HepG2 (cell line): ENCODE data around the gene CABLES2. TPM values are rescaled to one million over a fixed set of nuclear protein-coding genes. Genes with fewer than 3 reads are reported as not detected.

Experiments used
- ATAC-seq: fragments of 200-7000 bp; cut with Tn5 transposase; 3 replicates; pipeline ENCODE4 v1.9.1; 2020; ENCODE audit warnings: mild to moderate bottlenecking, moderate library complexity
- BruUV-seq: library from RNA; stranded (reverse); fragments of 400-500 nt; replicated peaks from 2 replicates; lab custom pipeline; 2021; lab: Mats Ljungman, UMichigan
- CTCF ChIA-PET: fragments of 300-600 bp; formaldehyde crosslinking; extraction: SDS; loops from one replicate; lab custom pipeline; 2021; ENCODE audit warnings: low total read pairs, inconsistent platforms, low intra/inter-chr PET ratio; lab: Yijun Ruan, JAX
- POLR2A ChIA-PET: fragments of 350-600 bp; sonication (Branson Sonifier 250); formaldehyde crosslinking; loops from one replicate; lab custom pipeline; 2020; ENCODE audit warnings: antibody characterized with exemption, inconsistent platforms; lab: Yijun Ruan, JAX
- DNase-seq: peaks from one replicate; pipeline ENCODE4 v3.0.0-alpha.2; 2015; ENCODE audit warnings: low spot score
- FAIRE-seq: peaks from 3 replicates; lab custom pipeline; 2011; peaks lifted over from hg19 to GRCh38; lab: Jason Lieb, UNC
- H2AFZ ChIP-seq: one replicate; pipeline ENCODE4 v1.6.1; 2011; ENCODE audit warnings: low read length, inconsistent platforms
- H3K27ac ChIP-seq: fragments of 300-600 bp; 3 replicates; pipeline ENCODE4 v1.8.0; 2011; ENCODE audit warnings: mixed run types, mild to moderate bottlenecking, mixed read lengths, low read length, inconsistent platforms; ENCODE audit not compliant: insufficient read depth; ENCODE audit errors: extremely low read length
- H3K27me3 ChIP-seq, 2 experiments: fragments of 200-600 bp in 1 of 2; 2 replicates in 1 of 2; 3 replicates in 1 of 2; pipeline versions ENCODE4 v1.6.0 to v1.8.0; 2011; ENCODE audit warnings: low read length in 2 of 2, mild to moderate bottlenecking in 2 of 2, moderate library complexity in 2 of 2, inconsistent platforms in 1 of 2; ENCODE audit not compliant: insufficient read depth in 2 of 2, control insufficient read depth in 1 of 2
- H3K36me3 ChIP-seq, 2 experiments: fragments of 200-600 bp in 1 of 2; replicated peaks in 1 of 2; 2 replicates in 1 of 2; 3 replicates in 1 of 2; pipeline versions ENCODE4 v1.5.1 to v1.8.0; 2011; ENCODE audit warnings: low read length in 2 of 2, inconsistent platforms in 1 of 2; ENCODE audit not compliant: insufficient read depth in 2 of 2, control insufficient read depth in 1 of 2
- H3K4me1 ChIP-seq: 2 replicates; pipeline ENCODE4 v1.5.1; 2012; ENCODE audit warnings: low read length, inconsistent platforms; ENCODE audit not compliant: insufficient read depth
- H3K4me2 ChIP-seq: 2 replicates; pipeline ENCODE4 v1.6.0; 2011; ENCODE audit warnings: low read depth, low read length, inconsistent platforms
- H3K4me3 ChIP-seq, 3 experiments: fragments of 200-600 bp in 1 of 3; sonication (generic), shearing (Covaris generic) in 1 of 3; replicated peaks in 1 of 3; 2 replicates each; pipeline ENCODE4 v1.5.1; 2011 to 2016; ENCODE audit warnings: low read length in 3 of 3, inconsistent platforms in 2 of 3, low read depth in 2 of 3, mild to moderate bottlenecking in 2 of 3, control low read depth in 1 of 3, mixed read lengths in 1 of 3; ENCODE audit not compliant: insufficient read depth in 1 of 3
- H3K79me2 ChIP-seq: one replicate; pipeline ENCODE4 v1.6.1; 2011; ENCODE audit warnings: low read length, inconsistent platforms; ENCODE audit not compliant: insufficient read depth
- H3K9ac ChIP-seq: 2 replicates; pipeline ENCODE4 v1.6.0; 2011; ENCODE audit warnings: mild to moderate bottlenecking, low read depth, low read length, inconsistent platforms; ENCODE audit not compliant: insufficient read depth
- H3K9me3 ChIP-seq: 2 replicates; pipeline ENCODE4 v1.5.1; 2012; ENCODE audit warnings: mild to moderate bottlenecking, low read length
- H4K20me1 ChIP-seq: 2 replicates; pipeline ENCODE4 v1.6.0; 2011; ENCODE audit warnings: inconsistent platforms, mild to moderate bottlenecking, low read length, moderate library complexity; ENCODE audit not compliant: insufficient read depth
- ATF5 ChIP-seq: sonication (generic); formaldehyde crosslinking; IDR thresholded peaks from 2 replicates; pipeline ENCODE4 v1.4.0; 2020; ENCODE audit warnings: mild to moderate bottlenecking, low read depth, missing genetic modification reagents
- CREB1 ChIP-seq, 2 experiments: fragments of 450-650 bp in 1 of 2; IDR thresholded peaks; 2 replicates each; pipeline ENCODE4 v1.6.1; 2016 to 2017; ENCODE audit warnings: control low read depth in 1 of 2, mild to moderate bottlenecking in 1 of 2, missing compliant biosample characterization in 1 of 2, missing genetic modification characterization in 1 of 2
- FOXP1 ChIP-seq, 2 experiments: fragments of 450-650 bp in 1 of 2; IDR thresholded peaks; 2 replicates each; pipeline ENCODE4 v1.6.1; 2017 to 2018; ENCODE audit warnings: antibody characterized with exemption in 1 of 2
- KDM1A ChIP-seq: IDR thresholded peaks from 2 replicates; pipeline ENCODE4 v1.6.1; 2016; ENCODE audit warnings: missing compliant biosample characterization
- PCBP1 ChIP-seq: fragments of 200-400 bp; formaldehyde crosslinking; IDR thresholded peaks from 2 replicates; pipeline ENCODE4 v1.6.1; 2017; ENCODE audit warnings: mild to moderate bottlenecking, low read depth, low read length, borderline replicate concordance
- PCBP2 ChIP-seq: fragments of 200-400 bp; formaldehyde crosslinking; optimal IDR thresholded peaks from 2 replicates; pipeline ENCODE3; 2018; ENCODE audit warnings: low read length, low read depth; ENCODE audit not compliant: poor library complexity, severe bottlenecking
- REXO4 ChIP-seq: sonication (generic); formaldehyde crosslinking; IDR thresholded peaks from 2 replicates; pipeline ENCODE4 v1.8.0; 2022; ENCODE audit warnings: missing genetic modification reagents, mild to moderate bottlenecking, borderline replicate concordance
- TRIM22 ChIP-seq: fragments of 450-650 bp; IDR thresholded peaks from 2 replicates; pipeline ENCODE4 v1.6.1; 2017
- WGBS: methylation state at CpG from one replicate; pipeline ENCODE4 v1.1.6; 2017; ENCODE audit warnings: low lambda C conversion rate; 5-methylcytosine and 5-hydroxymethylcytosine counted together
- in situ Hi-C: cut with HindIII; loops from 2 replicates; pipeline ENCODE4 v1.10.0; 2017; ENCODE audit warnings: low pct_unique_long_range_greater_than_20kb; ENCODE audit not compliant: extremely low pct_ligation_motif_present
- intact Hi-C: fragments of 100-400 bp; cut with micrococcal nuclease; formaldehyde crosslinking; loops from one replicate; pipeline ENCODE4 v1.10.0; 2022; ENCODE audit not compliant: unreplicated experiment
- polyA plus RNA-seq, 8 experiments: library from polyadenylated mRNA; depleted of rRNA in 3 of 8; stranded (reverse) in 7 of 8; unstranded in 1 of 8; fragments of >200 nt; fragmentation: Illumina TruSeq in 4 of 8; extraction: Trizol in 4 of 8; gene quantifications; 2 replicates each; pipeline versions ENCODE4 v1.2.1 to v1.2.3, GENCODE V29; 2011 to 2016; ENCODE audit warnings: low read depth in 4 of 8, missing spikeins in 1 of 8, mixed read lengths in 1 of 8; ENCODE audit not compliant: insufficient read depth in 1 of 8
- total RNA-seq, 5 experiments: library from RNA; depleted of rRNA; stranded (reverse); fragments of >200 nt; fragmentation: Illumina TruSeq; extraction: Trizol; gene quantifications; 2 replicates each; pipeline ENCODE4 v1.2.3, GENCODE V29; 2016; ENCODE audit warnings: low read depth in 1 of 5
- TF ChIP-seq, protein P1 (sequence below): sonication (generic); formaldehyde crosslinking; conservative IDR thresholded peaks from 2 replicates; pipeline ENCODE4 v1.8.0; 2022; ENCODE audit warnings: missing genetic modification reagents

The CABLES2 gene
- total and polyA plus RNA-seq, 2 of the 13 experiments (the other 11 are each of a cell fraction or from before 2014, with no cell fraction given): 5.2 to 9.7 TPM

GRCh38 chr20:62451970-62452369 lies 44.9 kb upstream of the CABLES2 start:
- ChIA-PET CTCF (no interaction called here), POLR2A (no interaction called here)
- H4K20me1 ChIP-seq: no peaks in the 10 kb centered on the region; the same call in 1 of the 2 replicates
- DNase-seq: no peak
- in situ Hi-C loops: no loop called here
- FAIRE-seq: no peak
- H2AFZ ChIP-seq: no peak overlapping the region
- TF ChIP-seq PCBP1 (peak; percentile 34; the same call in 1 of the 2 replicates), CREB1 (IDR thresholded peaks at IDR 0.05) (no peak), CREB1 (CRISPR knock-in tag; IDR thresholded peaks at IDR 0.05) (no peak), PCBP2 (peak; percentile 92), KDM1A (CRISPR knock-in tag) (no peak), ATF5 (no peak), REXO4 (no peak), FOXP1 (IDR thresholded peaks at IDR 0.05) (0 out of 2 replicates have a peak, but pooled peaks have one; percentile 11), FOXP1 (CRISPR knock-in tag; IDR thresholded peaks at IDR 0.05) (no peak), TRIM22 (0 out of 2 replicates have a peak, but pooled peaks have one; percentile 78)
- TF ChIP-seq, protein P1, sequence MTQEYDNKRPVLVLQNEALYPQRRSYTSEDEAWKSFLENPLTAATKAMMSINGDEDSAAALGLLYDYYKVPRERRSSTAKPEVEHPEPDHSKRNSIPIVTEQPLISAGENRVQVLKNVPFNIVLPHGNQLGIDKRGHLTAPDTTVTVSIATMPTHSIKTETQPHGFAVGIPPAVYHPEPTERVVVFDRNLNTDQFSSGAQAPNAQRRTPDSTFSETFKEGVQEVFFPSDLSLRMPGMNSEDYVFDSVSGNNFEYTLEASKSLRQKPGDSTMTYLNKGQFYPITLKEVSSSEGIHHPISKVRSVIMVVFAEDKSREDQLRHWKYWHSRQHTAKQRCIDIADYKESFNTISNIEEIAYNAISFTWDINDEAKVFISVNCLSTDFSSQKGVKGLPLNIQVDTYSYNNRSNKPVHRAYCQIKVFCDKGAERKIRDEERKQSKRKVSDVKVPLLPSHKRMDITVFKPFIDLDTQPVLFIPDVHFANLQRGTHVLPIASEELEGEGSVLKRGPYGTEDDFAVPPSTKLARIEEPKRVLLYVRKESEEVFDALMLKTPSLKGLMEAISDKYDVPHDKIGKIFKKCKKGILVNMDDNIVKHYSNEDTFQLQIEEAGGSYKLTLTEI: no peak
- intact Hi-C loops: no loop called here
- WGBS: 79% methylated on average over 3 of the region's 3 CpGs
- ATAC-seq: no peak
- no peaks in the 10 kb centered on the region for H3K9me3 ChIP-seq
- H3K27ac ChIP-seq: no peak overlapping the region
- H3K4me1 ChIP-seq: no peaks in the 10 kb centered on the region
- H3K36me3 ChIP-seq: no peaks in the 10 kb centered on the region
- no peak overlapping the region for H3K4me2 ChIP-seq
- H3K79me2 ChIP-seq: no peaks in the 10 kb centered on the region
- no peak overlapping the region for H3K4me3 ChIP-seq
- no TSS peak for BruUV-seq
- no peak overlapping the region for H3K9ac ChIP-seq
- H3K27me3 ChIP-seq: peaks cover 38 to 79% of the 10 kb centered on the region in 2 experiments
